ENCODE measurements around the gene PDE10A.
"Not testable (repeated sequence)": the region's sequence is repeated elsewhere in the genome, so short reads cannot be mapped to it uniquely, and the experiment has no call there.

PDE10A gene

DNA sequence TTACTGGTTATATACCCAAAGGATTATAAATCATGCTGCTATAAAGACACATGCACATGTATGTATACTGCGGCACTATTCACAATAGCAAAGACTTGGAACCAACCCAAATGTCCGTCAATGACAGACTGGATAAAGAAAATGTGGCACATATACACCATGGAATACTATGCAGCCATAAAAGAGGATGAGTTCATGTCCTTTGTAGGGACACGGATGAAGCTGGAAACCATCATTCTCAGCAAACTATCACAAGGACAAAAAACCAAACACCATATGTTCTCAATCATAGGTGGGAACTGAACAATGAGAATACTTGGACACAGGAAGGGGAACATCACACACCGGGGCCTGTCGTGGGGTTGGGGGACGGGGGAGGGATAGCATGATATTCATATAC is 104.9 kb downstream of the PDE10A start:
- ATAC-seq; H3K27ac Mint-ChIP-seq; DNase-seq; H3K4me3 Mint-ChIP-seq; H3K9me3 Mint-ChIP-seq; H3K36me3 Mint-ChIP-seq (ENCODE audit: low read depth); H3K4me1 Mint-ChIP-seq; H3K27me3 Mint-ChIP-seq: not testable (repeated sequence)

DNA sequence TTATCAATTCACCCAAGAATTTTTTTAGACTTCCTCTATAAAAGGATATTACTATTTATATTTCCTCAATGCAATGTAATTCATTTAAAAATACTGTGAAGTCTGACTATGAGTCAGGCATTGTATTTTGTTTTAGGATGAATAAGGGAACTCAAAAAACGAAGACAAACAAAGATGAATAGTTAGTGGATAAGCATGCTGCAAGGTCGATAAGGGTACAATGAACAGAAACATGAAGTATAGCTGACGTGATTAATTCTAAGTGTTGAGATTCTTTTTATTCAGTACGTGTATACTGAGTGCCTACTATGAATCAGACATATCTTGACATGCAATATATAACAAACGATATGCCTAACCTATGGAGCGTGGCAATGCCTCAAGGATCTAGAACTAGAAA is 105.4 kb downstream of the PDE10A start:
- no peaks in the 10 kb centered on the region for H3K36me3 Mint-ChIP-seq (ENCODE audit: low read depth)
- DNase-seq (no peak), ATAC-seq (no peak)
- peaks cover 10% of the 10 kb centered on the region for H3K9me3 Mint-ChIP-seq
- H3K27ac Mint-ChIP-seq, result no peak overlapping the region
- no peaks in the 10 kb centered on the region for H3K4me1 Mint-ChIP-seq
- no peaks in the 10 kb centered on the region for H3K27me3 Mint-ChIP-seq
- H3K4me3 Mint-ChIP-seq, result no peak overlapping the region

DNA sequence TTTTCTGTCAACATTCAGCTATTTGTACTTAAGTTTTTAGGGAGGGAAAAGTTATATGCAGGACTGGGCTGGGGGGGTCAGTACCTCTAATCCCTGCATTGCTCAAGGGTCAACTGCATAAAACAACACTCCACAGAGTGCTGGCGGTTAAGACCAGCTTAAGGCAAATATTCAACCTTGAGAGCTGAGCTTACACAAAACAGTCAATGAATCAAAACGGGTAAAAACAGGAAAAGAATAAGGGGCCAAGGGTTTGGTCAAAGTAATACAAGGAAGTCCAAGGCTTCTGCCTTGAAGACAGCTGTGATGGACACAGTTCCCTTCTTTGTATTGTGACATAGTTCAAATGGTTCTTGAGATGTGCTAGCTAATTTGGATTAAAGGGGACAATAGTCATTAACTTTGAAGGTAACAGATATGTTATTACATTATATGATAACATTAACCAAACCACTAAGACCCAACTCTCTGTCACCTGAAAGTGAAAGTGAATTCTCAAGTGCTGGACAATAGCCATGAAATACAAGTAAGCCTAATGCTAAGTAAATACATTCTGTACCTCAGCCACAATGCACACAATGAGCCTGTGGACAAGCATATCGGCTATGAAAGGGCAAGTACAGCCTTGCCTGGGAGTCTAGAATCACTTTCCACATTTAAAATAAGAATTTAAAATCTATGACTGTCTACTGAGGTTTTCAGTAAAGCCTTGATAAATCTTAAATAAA is 106.8 kb downstream of the PDE10A start:
- no peak for DNase-seq
- H3K27ac Mint-ChIP-seq, result no peak overlapping the region
- peaks cover 3% of the 10 kb centered on the region for H3K9me3 Mint-ChIP-seq
- H3K36me3 Mint-ChIP-seq (ENCODE audit: low read depth), result no peaks in the 10 kb centered on the region
- H3K4me3 Mint-ChIP-seq, result no peak overlapping the region
- no peaks in the 10 kb centered on the region for H3K27me3 Mint-ChIP-seq
- H3K4me1 Mint-ChIP-seq, result no peaks in the 10 kb centered on the region
- no peak for ATAC-seq

DNA sequence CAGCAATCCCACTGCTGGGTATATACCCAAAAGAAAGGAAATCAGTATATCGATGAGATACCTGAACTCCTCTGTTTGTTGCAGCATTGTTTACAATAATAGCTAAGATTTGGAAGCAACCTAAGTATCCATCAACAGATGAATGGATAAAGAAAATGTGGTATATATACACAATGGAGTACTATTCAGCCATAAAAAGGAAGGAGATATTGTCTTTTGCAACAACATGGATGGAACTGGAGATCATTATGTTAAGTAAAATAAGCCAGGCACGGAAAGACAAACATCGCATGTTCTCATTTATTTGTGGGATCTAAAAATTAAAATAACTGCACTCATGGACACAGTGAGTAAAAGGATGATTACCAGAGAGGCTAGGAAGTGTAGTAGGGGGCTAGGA is 108.4 kb downstream of the PDE10A start:
- ATAC-seq; H3K4me3 Mint-ChIP-seq; H3K9me3 Mint-ChIP-seq; H3K36me3 Mint-ChIP-seq (ENCODE audit: low read depth); H3K4me1 Mint-ChIP-seq; H3K27ac Mint-ChIP-seq; DNase-seq; H3K27me3 Mint-ChIP-seq: not testable (repeated sequence)

DNA sequence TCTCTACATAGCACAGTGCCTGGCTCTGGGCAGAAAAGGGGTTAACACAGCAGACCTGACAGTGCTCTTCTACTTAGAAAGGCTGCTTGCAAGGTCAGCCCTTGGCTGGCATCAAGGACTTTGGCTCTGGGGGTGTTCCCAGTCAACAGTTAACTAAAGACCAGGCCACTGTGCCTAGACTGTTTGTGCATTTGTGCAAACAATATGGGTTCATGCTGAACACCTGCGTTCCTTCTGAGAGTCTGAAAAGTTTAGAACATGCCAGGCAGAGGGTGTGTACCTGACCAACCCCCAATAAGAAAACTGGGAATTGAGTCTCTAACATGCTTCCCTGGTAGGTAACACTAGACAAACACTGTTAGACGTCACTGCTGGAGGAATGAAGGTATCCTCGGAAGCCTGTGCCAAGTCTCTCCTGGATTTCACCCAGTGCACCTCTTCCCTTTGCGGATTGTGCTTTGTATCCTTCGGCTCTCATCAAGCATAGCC is 110.7 kb downstream of the PDE10A start:
- no peaks in the 10 kb centered on the region for H3K9me3 Mint-ChIP-seq
- no peak overlapping the region for H3K4me3 Mint-ChIP-seq
- H3K4me1 Mint-ChIP-seq, result no peaks in the 10 kb centered on the region
- H3K27ac Mint-ChIP-seq, result no peak overlapping the region
- H3K36me3 Mint-ChIP-seq (ENCODE audit: low read depth), result no peaks in the 10 kb centered on the region
- ATAC-seq, result no peak
- H3K27me3 Mint-ChIP-seq, result no peaks in the 10 kb centered on the region
- DNase-seq, result no peak

DNA sequence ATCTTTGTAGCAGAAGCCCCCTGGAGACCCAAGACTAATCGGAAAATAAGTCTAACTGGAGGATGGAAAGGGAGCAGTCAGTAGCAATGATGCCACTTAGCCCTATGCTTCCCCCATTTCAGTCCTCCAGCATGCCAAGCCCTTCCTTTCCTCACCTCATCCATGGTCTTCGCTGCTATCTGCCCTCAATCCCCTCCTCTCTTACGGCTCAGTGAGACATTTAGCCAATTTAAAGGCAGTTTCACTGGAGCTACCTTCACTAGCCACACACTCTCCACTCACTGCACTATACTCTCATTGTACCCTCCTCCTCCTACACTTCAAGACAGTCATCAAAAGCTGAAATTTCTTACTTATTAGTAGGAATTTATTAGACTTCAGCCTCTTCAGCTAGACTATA is 111.2 kb downstream of the PDE10A start:
- Mint-ChIP-seq H3K4me3 (no peak overlapping the region), H3K36me3 (ENCODE audit: low read depth) (no peaks in the 10 kb centered on the region), H3K9me3 (no peaks in the 10 kb centered on the region)

DNA sequence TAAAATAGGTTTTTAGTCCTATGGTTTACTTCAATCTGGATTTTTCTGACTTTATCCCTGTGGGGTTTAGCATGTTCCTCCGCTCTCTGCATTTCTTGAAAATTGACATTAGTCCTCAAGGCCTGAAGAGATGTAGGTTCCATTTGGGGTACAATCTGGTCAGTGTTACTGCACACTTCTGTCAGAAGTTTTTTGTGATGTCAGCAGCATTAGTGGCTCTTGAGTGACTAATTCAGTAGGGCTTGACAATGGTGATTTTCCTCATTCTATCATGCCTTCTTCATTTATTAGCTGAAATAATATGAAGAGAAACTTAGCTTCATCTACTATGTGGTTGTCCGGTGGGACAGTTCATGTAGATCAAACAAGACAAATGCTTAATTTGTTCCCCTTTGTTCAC is 114.6 kb downstream of the PDE10A start:
- Mint-ChIP-seq H3K27ac (no peak overlapping the region), H3K9me3 (peaks cover under 1% of the 10 kb centered on the region), H3K27me3 (no peaks in the 10 kb centered on the region), H3K36me3 (ENCODE audit: low read depth) (no peaks in the 10 kb centered on the region), H3K4me3 (no peak overlapping the region), H3K4me1 (no peaks in the 10 kb centered on the region)
- no peak for DNase-seq
- ATAC-seq, result no peak

More for the DNA sequence above, 111.2 kb downstream of the PDE10A start:
- ATAC-seq (no peak), DNase-seq (no peak)
- Mint-ChIP-seq H3K27ac (no peak overlapping the region), H3K27me3 (no peaks in the 10 kb centered on the region), H3K4me1 (no peaks in the 10 kb centered on the region)

DNA sequence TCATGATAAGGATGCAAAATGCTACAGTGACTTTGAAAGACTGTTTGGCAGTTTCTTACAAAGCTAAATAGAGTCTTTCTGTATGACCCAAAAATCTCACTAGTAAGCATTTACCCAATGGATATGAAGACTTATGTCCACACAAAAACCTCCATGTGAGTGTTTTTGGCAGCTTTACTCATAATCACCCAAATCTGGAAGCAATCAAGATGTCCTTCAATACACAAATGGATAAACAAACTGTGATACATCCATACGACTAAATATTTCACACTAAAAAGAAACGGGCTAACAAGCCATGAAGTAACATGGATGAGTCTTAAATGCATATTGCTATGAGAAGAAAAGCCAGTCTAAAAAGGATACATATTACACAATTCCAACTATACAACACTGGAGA is 117.2 kb downstream of the PDE10A start:
- H3K9me3 Mint-ChIP-seq, result peaks cover 3% of the 10 kb centered on the region
- no peak overlapping the region for H3K27ac Mint-ChIP-seq
- H3K27me3 Mint-ChIP-seq, result no peaks in the 10 kb centered on the region
- no peaks in the 10 kb centered on the region for H3K4me1 Mint-ChIP-seq
- no peak overlapping the region for H3K4me3 Mint-ChIP-seq
- no peak for DNase-seq
- H3K36me3 Mint-ChIP-seq (ENCODE audit: low read depth), result no peaks in the 10 kb centered on the region
- ATAC-seq, result no peak

DNA sequence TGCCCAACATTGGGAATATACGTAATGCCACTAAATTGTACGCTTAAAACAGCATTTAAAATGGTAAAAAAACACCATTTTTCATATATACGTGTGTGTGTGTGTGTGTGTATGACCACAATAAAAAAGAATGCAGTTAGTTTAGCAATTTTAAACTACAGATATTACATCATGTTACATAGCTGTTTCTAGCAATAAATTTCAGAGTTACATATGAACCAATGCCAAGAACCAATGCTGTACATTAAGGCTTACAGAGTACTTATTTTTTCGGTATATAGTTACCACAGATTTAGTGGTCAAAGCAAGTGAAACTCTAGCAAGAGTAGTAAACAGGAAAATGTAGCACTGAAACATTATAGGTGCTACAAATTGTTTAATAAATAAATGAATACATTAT is 119.3 kb downstream of the PDE10A start:
- no peak overlapping the region for H3K27ac Mint-ChIP-seq
- peaks cover 3% of the 10 kb centered on the region for H3K9me3 Mint-ChIP-seq
- ATAC-seq (no peak), DNase-seq (no peak)
- no peak overlapping the region for H3K4me3 Mint-ChIP-seq
- H3K36me3 Mint-ChIP-seq (ENCODE audit: low read depth), result no peaks in the 10 kb centered on the region
- no peaks in the 10 kb centered on the region for H3K27me3 Mint-ChIP-seq
- H3K4me1 Mint-ChIP-seq, result no peaks in the 10 kb centered on the region

DNA sequence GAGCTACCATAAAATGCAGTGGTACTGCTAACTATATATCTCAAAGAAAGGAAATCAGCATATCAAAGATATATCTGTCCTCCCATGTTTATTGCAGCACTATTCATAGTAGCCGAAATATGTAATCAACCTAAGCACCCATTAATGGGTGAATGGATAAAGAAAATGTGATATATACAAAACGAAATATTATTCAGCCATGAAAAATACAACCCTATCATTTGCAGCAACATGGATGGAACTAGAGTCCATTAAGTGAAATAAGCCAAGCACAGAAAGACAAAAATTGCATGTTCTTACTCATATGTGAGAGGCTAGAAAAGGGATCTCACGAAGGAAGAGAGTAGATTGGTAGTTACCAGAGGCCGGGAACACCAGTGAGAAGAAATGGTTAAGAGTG is 126.1 kb downstream of the PDE10A start:
- Mint-ChIP-seq H3K9me3 (no peaks in the 10 kb centered on the region), H3K4me1 (no peaks in the 10 kb centered on the region), H3K27me3 (no peaks in the 10 kb centered on the region), H3K36me3 (ENCODE audit: low read depth) (no peaks in the 10 kb centered on the region), H3K27ac (no peak overlapping the region), H3K4me3 (no peak overlapping the region)
- ATAC-seq (no peak), DNase-seq (no peak)

DNA sequence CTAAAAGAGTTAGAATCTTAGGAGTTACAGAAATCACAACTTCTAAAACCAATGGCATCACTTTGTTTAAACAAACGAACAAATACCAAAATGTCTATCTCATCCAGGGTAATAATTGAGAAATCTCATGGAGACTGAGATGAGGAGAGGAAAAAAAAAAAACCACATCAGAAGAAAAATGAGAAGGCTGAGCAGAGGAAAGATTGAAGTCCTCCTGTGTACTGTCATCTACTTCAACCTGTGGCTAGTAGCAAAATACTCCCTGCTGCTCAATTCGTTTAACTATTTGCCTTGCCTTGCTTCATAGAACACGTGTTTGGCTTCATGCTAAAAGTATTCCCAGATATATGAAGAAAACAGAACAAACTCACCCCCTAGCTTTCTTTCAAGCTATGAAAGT is 143.7 kb downstream of the PDE10A start:
- H3K4me3 Mint-ChIP-seq, result no peak overlapping the region
- ATAC-seq (no peak), DNase-seq (no peak)
- no peak overlapping the region for H3K27ac Mint-ChIP-seq
- H3K4me1 Mint-ChIP-seq, result no peaks in the 10 kb centered on the region
- no peaks in the 10 kb centered on the region for H3K36me3 Mint-ChIP-seq (ENCODE audit: low read depth)
- H3K27me3 Mint-ChIP-seq, result no peaks in the 10 kb centered on the region
- peaks cover 7% of the 10 kb centered on the region for H3K9me3 Mint-ChIP-seq

DNA sequence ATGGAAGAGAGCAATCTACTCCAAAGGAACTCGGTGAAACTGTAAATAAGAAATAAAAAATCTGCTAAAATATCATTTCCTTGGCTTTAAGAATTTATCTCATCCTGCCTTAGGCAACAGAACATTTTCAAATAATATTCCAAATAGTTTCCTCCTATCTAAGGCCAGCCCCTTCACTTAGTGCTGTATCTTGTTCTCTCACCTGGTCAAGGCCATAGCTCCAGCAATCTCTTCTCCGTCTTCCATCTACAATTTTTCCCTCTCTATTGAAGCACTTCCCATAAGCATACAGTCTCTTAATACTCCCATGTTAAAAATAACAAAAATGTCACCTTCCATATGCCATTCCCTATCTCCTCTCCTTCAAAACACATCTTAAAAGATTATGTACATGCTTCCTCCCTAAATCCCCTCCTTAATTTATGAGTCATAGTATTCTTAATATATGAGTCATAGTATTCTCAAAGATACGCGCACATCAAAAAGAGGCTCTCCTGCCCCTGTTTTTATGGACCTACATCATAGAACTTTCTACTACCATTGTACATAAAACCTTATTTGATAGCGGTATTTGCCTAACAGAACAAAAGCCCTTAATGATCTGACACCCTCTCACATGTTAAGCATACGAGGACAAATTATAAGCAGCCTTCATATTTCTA is 146.9 kb downstream of the PDE10A start:
- no peak for ATAC-seq
- peaks cover 5% of the 10 kb centered on the region for H3K4me1 Mint-ChIP-seq
- DNase-seq, result no peak
- H3K4me3 Mint-ChIP-seq, result no peak overlapping the region
- H3K27me3 Mint-ChIP-seq, result no peaks in the 10 kb centered on the region
- H3K36me3 Mint-ChIP-seq (ENCODE audit: low read depth), result no peaks in the 10 kb centered on the region
- H3K9me3 Mint-ChIP-seq, result no peaks in the 10 kb centered on the region
- no peak overlapping the region for H3K27ac Mint-ChIP-seq

DNA sequence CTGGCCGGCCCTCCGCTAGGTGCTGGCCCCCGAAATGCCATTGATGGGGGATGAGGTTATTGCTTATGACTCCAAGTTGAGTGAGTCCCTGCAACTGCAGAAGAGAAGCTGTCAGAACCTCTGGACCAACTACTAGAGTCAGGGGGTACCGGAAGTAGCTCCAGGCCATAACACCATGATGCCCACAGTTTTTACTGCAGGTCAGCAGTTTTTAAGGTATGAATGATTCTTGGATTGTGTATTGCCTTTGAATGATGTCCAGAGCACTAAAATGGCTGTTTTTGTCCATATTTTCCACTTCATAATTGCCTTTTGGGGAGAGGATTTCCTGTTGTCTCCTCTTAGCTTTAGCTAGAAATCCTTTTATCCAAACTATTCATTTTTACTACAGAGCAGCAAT is 148.4 kb downstream of the PDE10A start:
- no peak for ATAC-seq
- no peak overlapping the region for H3K4me3 Mint-ChIP-seq
- H3K36me3 Mint-ChIP-seq (ENCODE audit: low read depth), result no peaks in the 10 kb centered on the region
- H3K27me3 Mint-ChIP-seq, result no peaks in the 10 kb centered on the region
- peaks cover 5% of the 10 kb centered on the region for H3K4me1 Mint-ChIP-seq
- H3K9me3 Mint-ChIP-seq, result no peaks in the 10 kb centered on the region
- DNase-seq, result no peak
- no peak overlapping the region for H3K27ac Mint-ChIP-seq

DNA sequence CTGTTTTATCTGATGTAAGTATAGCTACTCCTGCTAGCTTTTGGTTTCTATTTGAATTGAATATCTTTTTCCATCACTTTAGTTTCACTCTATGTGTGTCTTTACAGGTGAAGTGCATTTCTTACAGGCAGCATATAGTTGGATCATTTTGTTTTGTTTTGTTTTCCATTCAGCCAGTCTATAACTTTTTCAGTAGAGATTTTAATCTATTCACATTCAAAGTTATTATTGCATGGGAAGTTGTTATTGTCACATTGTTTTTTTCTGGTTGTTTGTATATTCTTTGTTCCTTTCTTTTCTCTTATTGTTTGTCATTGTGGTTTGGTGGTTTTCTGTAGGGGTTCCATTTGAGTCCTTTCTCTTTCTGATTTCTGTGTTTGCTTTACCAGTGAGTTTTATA is 151.2 kb downstream of the PDE10A start:
- ATAC-seq, result no peak
- H3K4me1 Mint-ChIP-seq, result peaks cover 5% of the 10 kb centered on the region
- no peaks in the 10 kb centered on the region for H3K36me3 Mint-ChIP-seq (ENCODE audit: low read depth)
- H3K4me3 Mint-ChIP-seq, result no peak overlapping the region
- no peaks in the 10 kb centered on the region for H3K9me3 Mint-ChIP-seq
- no peak for DNase-seq
- H3K27me3 Mint-ChIP-seq, result no peaks in the 10 kb centered on the region
- H3K27ac Mint-ChIP-seq, result no peak overlapping the region

DNA sequence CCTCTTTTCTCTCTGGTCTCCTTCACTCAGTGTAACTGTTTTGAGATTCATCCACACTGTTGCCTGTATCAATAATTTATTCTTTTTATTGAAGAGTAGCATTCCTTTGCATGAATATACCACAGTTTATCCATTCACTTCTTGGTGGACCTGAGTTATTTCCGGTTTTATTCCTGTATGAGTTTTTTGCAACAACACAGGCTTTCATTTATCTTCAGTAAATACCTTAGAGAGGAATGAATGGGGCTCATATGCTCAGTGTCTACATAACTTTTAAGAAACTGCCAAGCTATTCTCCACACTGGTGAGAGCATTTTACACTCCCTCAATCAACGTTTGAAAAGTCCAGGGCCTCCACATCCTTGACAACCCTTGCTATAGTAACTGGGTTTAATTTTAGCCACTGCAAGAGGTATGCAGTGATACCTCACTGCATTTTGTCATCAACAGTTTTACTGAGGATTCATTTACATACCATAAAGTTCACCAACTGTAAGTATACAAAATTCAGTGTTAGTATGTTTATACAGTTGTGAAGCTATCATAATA is 154.6 kb downstream of the PDE10A start:
- H3K36me3 Mint-ChIP-seq (ENCODE audit: low read depth), result no peaks in the 10 kb centered on the region
- H3K4me1 Mint-ChIP-seq, result peaks cover 5% of the 10 kb centered on the region
- no peak overlapping the region for H3K4me3 Mint-ChIP-seq
- ATAC-seq (no peak), DNase-seq (no peak)
- no peaks in the 10 kb centered on the region for H3K9me3 Mint-ChIP-seq
- H3K27me3 Mint-ChIP-seq, result no peaks in the 10 kb centered on the region
- no peak overlapping the region for H3K27ac Mint-ChIP-seq
